Left lung (tissue), 10 donors: ENCODE data around the gene CATSPERB. TPM values are rescaled to one million over a fixed set of nuclear protein-coding genes. Genes with fewer than 3 reads are reported as not detected.
"Not testable (repeated sequence)": the region's sequence is repeated elsewhere in the genome, so short reads cannot be mapped to it uniquely, and the experiment has no call there.

Experiments
- ATAC-seq: fragments of 200-7000 bp; cut with Tn5 transposase; one replicate; pipeline ENCODE4 v1.9.1; 2020; ENCODE audit warnings: moderate library complexity
- DNase-seq, 4 donors: peaks; one replicate each; pipeline ENCODE4 v3.0.0-alpha.2; 2013 to 2020
- H3K27ac ChIP-seq, 2 donors: fragments of 200-600 bp; sonication (generic) in 1 of 2; one replicate each; pipeline versions ENCODE4 v1.5.0 to v1.8.0; 2020 to 2021
- H3K27me3 ChIP-seq, 2 donors: fragments of 200-600 bp; sonication (generic) in 1 of 2; one replicate each; pipeline versions ENCODE4 v1.5.0 to v1.8.0; 2020 to 2021
- H3K36me3 ChIP-seq, 2 donors: fragments of 200-600 bp; sonication (generic) in 1 of 2; one replicate each; pipeline versions ENCODE4 v1.5.0 to v1.8.0; 2020 to 2021
- H3K4me1 ChIP-seq, 2 donors: fragments of 200-600 bp; one replicate each; pipeline ENCODE4 v1.8.0; 2021
- H3K4me3 ChIP-seq, 2 donors: fragments of 200-600 bp; sonication (generic) in 1 of 2; one replicate each; pipeline versions ENCODE4 v1.5.0 to v1.8.0; 2020 to 2021; ENCODE audit warnings: mild to moderate bottlenecking in 1 of 2
- H3K9me3 ChIP-seq, 2 donors: fragments of 200-600 bp; sonication (generic) in 1 of 2; one replicate each; pipeline versions ENCODE4 v1.5.0 to v1.8.0; 2020 to 2021
- CTCF ChIP-seq, 2 donors: fragments of 200-600 bp; sonication (generic) in 1 of 2; IDR thresholded peaks; one replicate each; pipeline versions ENCODE4 v1.5.0 to v1.8.0; 2021; ENCODE audit warnings: antibody characterized with exemption in 2 of 2
- intact Hi-C, 2 donors: fragments of 100-400 bp; cut with DNase I; formaldehyde crosslinking; loops; one replicate each; pipeline versions ENCODE4 v1.11.2 to v1.14.2; 2022
- polyA plus RNA-seq, 6 donors: library from polyadenylated mRNA; unstranded; fragments of 120-200 nt; gene quantifications; one replicate each; pipeline ENCODE4 v1.2.1, GENCODE V29; 2013; ENCODE audit not compliant: insufficient read length in 6 of 6
- total RNA-seq, 2 donors: library from RNA; stranded (reverse); fragmentation: NEBNext Ultra II Directional; extraction: Animal tissue kit (Norgen Biotek cat#: 25700); gene quantifications; one replicate each; pipeline ENCODE4 v1.2.1, GENCODE V29; 2021
- donor health status: DM: no; HTN: yes; CAD: no.
- donor health status: DM: no; HTN: no; CAD: no.

CATSPERB gene
- total and polyA plus RNA-seq, 8 donors: 0.83 to 3.6 (median 1.6) TPM

- no peak for DNase-seq
- no peak for TF ChIP-seq CTCF (IDR thresholded peaks at IDR 0.05)
- Histone ChIP-seq H3K4me1 (no peaks in the 10 kb centered on the region), H3K27ac (peak overlapping the region in 1 of 2 donors; percentile 16), H3K36me3 (no peaks in the 10 kb centered on the region), H3K4me3 (no peak overlapping the region), H3K27me3 (no peaks in the 10 kb centered on the region), H3K9me3 (no peaks in the 10 kb centered on the region)
- ATAC-seq: peak; percentile 90
- intact Hi-C loops: no loop called here
Measured at GRCh38 chr14:91744068-91744480, 12.2 kb upstream of the CATSPERB start.

GRCh38 chr14:91743305-91743653 lies 11.4 kb upstream of the CATSPERB start:
- no peak for DNase-seq
- intact Hi-C loops: no loop called here
- Histone ChIP-seq H3K36me3 (no peaks in the 10 kb centered on the region), H3K27me3 (no peaks in the 10 kb centered on the region), H3K27ac (peak overlapping the region; percentile 16 to 59), H3K9me3 (no peaks in the 10 kb centered on the region), H3K4me3 (no peak overlapping the region), H3K4me1 (no peaks in the 10 kb centered on the region)
- TF ChIP-seq CTCF (IDR thresholded peaks at IDR 0.05): no peak
- peak; percentile 66 for ATAC-seq

- no peak for DNase-seq
- ATAC-seq: peak; percentile 62
- intact Hi-C loops: no loop called here
- H3K4me3 ChIP-seq: no peak overlapping the region
- H3K4me1 ChIP-seq: no peaks in the 10 kb centered on the region
- H3K27me3 ChIP-seq: no peaks in the 10 kb centered on the region
- H3K36me3 ChIP-seq: no peaks in the 10 kb centered on the region
- no peaks in the 10 kb centered on the region for H3K9me3 ChIP-seq
- peak overlapping the region in 1 of 2 donors; percentile 16 for H3K27ac ChIP-seq
- no peak for TF ChIP-seq CTCF (IDR thresholded peaks at IDR 0.05)
Measured at GRCh38 chr14:91742621-91743304, 10.9 kb upstream of the CATSPERB start.

- H3K36me3 ChIP-seq, H3K4me1 ChIP-seq, H3K9me3 ChIP-seq, ATAC-seq, DNase-seq, H3K4me3 ChIP-seq, H3K27ac ChIP-seq, H3K27me3 ChIP-seq, intact Hi-C loops: not testable (repeated sequence)
Measured at GRCh38 chr14:91739867-91740266, 8.0 kb upstream of the CATSPERB start.

GRCh38 chr14:91737619-91738018 lies 5.7 kb upstream of the CATSPERB start:
- Histone ChIP-seq H3K36me3 (no peaks in the 10 kb centered on the region), H3K4me3 (no peak overlapping the region), H3K27ac (no peak overlapping the region), H3K9me3 (no peaks in the 10 kb centered on the region), H3K4me1 (no peaks in the 10 kb centered on the region), H3K27me3 (no peaks in the 10 kb centered on the region)
- no peak for TF ChIP-seq CTCF (IDR thresholded peaks at IDR 0.05)
- no peak for ATAC-seq
- intact Hi-C loops: no loop called here
- peak in 1 of 4 donors; percentile 36 for DNase-seq
